T47D (cell line): ENCODE data around the gene FOXO6.
A peak's percentile ranks its signal among the peaks of the same experiment; 100 is the strongest.

Experiments
- DNase-seq, 2 experiments: peaks; one replicate each; pipeline versions ENCODE4 v3.0.0 to v3.0.0-alpha.2; 2011 to 2012; ENCODE audit warnings: low read depth in 1 of 2, low spot score in 1 of 2
- JUND ChIP-seq: IDR thresholded peaks from 2 replicates; pipeline ENCODE4 v1.6.1; 2012; ENCODE audit warnings: low read depth
- in situ Hi-C: cut with HindIII; loops from 2 replicates; pipeline ENCODE4 v1.10.0; 2016; ENCODE audit warnings: low sequenced_read_pairs, low pct_unique_long_range_greater_than_20kb

The FOXO6 gene

GRCh38 chr1:41360786-41361494 is at the start of gene FOXO6:
Gene FOXO6, plus strand, starts transcription at chr1:41361434.
- DNase-seq = peak; percentile 97 to 98
- in situ Hi-C loops = no loop called here
- no peak for TF ChIP-seq JUND

GRCh38 chr1:41312991-41313645 is 48.1 kb upstream of the FOXO6 start:
- in situ Hi-C loops = no loop called here
- no peak for TF ChIP-seq JUND
- DNase-seq = no peak

GRCh38 chr1:41313661-41314131 is 47.5 kb upstream of the FOXO6 start:
- in situ Hi-C loops = no loop called here
- no peak for TF ChIP-seq JUND
- DNase-seq = no peak

- TF ChIP-seq JUND = no peak
- no peak for DNase-seq
- in situ Hi-C loops = no loop called here
Measured at GRCh38 chr1:41314376-41315145, 46.7 kb upstream of the FOXO6 start.

GRCh38 chr1:41315146-41315822 is 46.0 kb upstream of the FOXO6 start:
- TF ChIP-seq JUND = no peak
- DNase-seq = no peak
- in situ Hi-C loops = no loop called here

GRCh38 chr1:41315871-41316270 is 45.4 kb upstream of the FOXO6 start:
- TF ChIP-seq JUND = no peak
- in situ Hi-C loops = no loop called here
- no peak for DNase-seq

- TF ChIP-seq JUND = no peak
- in situ Hi-C loops = no loop called here
- peak in 1 of 2 experiments; percentile 28 for DNase-seq
Measured at GRCh38 chr1:41317361-41317760, 43.9 kb upstream of the FOXO6 start.

GRCh38 chr1:41318135-41318534 is 43.1 kb upstream of the FOXO6 start:
- in situ Hi-C loops = no loop called here
- no peak for TF ChIP-seq JUND
- DNase-seq = no peak

GRCh38 chr1:41319106-41319755 is 42.0 kb upstream of the FOXO6 start:
- no peak for TF ChIP-seq JUND
- DNase-seq = no peak
- in situ Hi-C loops = no loop called here

- no peak for TF ChIP-seq JUND
- in situ Hi-C loops = no loop called here
- no peak for DNase-seq
Measured at GRCh38 chr1:41319807-41320711, 41.2 kb upstream of the FOXO6 start.

GRCh38 chr1:41320895-41321676 is 40.1 kb upstream of the FOXO6 start:
- no peak for DNase-seq
- in situ Hi-C loops = no loop called here
- no peak for TF ChIP-seq JUND
